Osteoblast (primary cell): ENCODE data around the gene USP1. TPM values are rescaled to one million over a fixed set of nuclear protein-coding genes. Genes with fewer than 3 reads are reported as not detected.
A peak's percentile ranks its signal among the peaks of the same experiment; 100 is the strongest.

Experiments
- DNase-seq: peaks from one replicate; pipeline ENCODE4 v3.0.0; 2011; ENCODE audit warnings: low spot score, mixed read lengths; ENCODE audit not compliant: insufficient read length; ENCODE audit errors: missing footprints
- H2AFZ ChIP-seq: 2 replicates; pipeline ENCODE4 v1.6.0; 2011; ENCODE audit warnings: mild to moderate bottlenecking, low read length
- H3K27ac ChIP-seq: 2 replicates; pipeline ENCODE4 v1.5.1; 2011; ENCODE audit warnings: mild to moderate bottlenecking, low read depth, low read length, moderate library complexity
- H3K27me3 ChIP-seq: 2 replicates; pipeline ENCODE4 v1.6.0; 2012; ENCODE audit warnings: mild to moderate bottlenecking, control low read depth, inconsistent platforms, low read length, moderate library complexity; ENCODE audit not compliant: insufficient read depth
- H3K36me3 ChIP-seq: 2 replicates; pipeline ENCODE4 v1.5.1; 2011; ENCODE audit warnings: mild to moderate bottlenecking, low read length, control low read depth, moderate library complexity; ENCODE audit not compliant: insufficient read depth
- H3K4me1 ChIP-seq: 2 replicates; pipeline ENCODE4 v1.5.1; 2011; ENCODE audit warnings: mild to moderate bottlenecking, low read length, control low read depth, moderate library complexity; ENCODE audit not compliant: insufficient read depth
- H3K4me2 ChIP-seq: 2 replicates; pipeline ENCODE4 v1.6.0; 2011; ENCODE audit warnings: mild to moderate bottlenecking, low read length; ENCODE audit not compliant: insufficient read depth
- H3K4me3 ChIP-seq: fragments of 200-600 bp; sonication (generic); 3 replicates; pipeline ENCODE4 v1.5.1; 2012; ENCODE audit warnings: mild to moderate bottlenecking, low read length, inconsistent platforms; ENCODE audit not compliant: insufficient read depth
- H3K79me2 ChIP-seq: 2 replicates; pipeline ENCODE4 v1.6.0; 2012; ENCODE audit warnings: mild to moderate bottlenecking, low read length, control low read depth, inconsistent platforms; ENCODE audit not compliant: insufficient read depth
- H3K9me3 ChIP-seq: 2 replicates; pipeline ENCODE4 v1.5.1; 2011; ENCODE audit warnings: low read depth, low read length, control low read depth
- H4K20me1 ChIP-seq: 2 replicates; pipeline ENCODE4 v1.6.0; 2012; ENCODE audit warnings: mild to moderate bottlenecking, low read length, control low read depth; ENCODE audit not compliant: insufficient read depth
- CTCF ChIP-seq: IDR thresholded peaks from 2 replicates; pipeline ENCODE4 v1.5.1; 2011; ENCODE audit warnings: mild to moderate bottlenecking, low read depth, low read length, moderate library complexity; ENCODE audit errors: extremely low read depth
- total RNA-seq: library from RNA; depleted of rRNA; stranded (reverse); fragments of >200 nt; gene quantifications from 2 replicates; pipeline ENCODE4 v1.2.3, GENCODE V29; 2012

The USP1 gene
- total RNA-seq, 1 donor: 23.5 TPM

GRCh38 chr1:62435231-62436038 lies 1.4 kb upstream of the USP1 start:
- Histone ChIP-seq H3K4me3 (peak overlapping the region; percentile 90), H3K9me3 (no peaks in the 10 kb centered on the region), H4K20me1 (peaks cover 2% of the 10 kb centered on the region), H3K27ac (peak overlapping the region; percentile 99), H3K36me3 (no peaks in the 10 kb centered on the region), H3K4me2 (peak overlapping the region; percentile 99), H3K79me2 (peaks cover 35% of the 10 kb centered on the region), H2AFZ (peak overlapping the region; percentile 98), H3K27me3 (no peaks in the 10 kb centered on the region), H3K4me1 (peaks cover 15% of the 10 kb centered on the region)
- no peak for TF ChIP-seq CTCF
- no peak for DNase-seq

- Histone ChIP-seq H3K27me3 (no peaks in the 10 kb centered on the region), H3K9me3 (no peaks in the 10 kb centered on the region), H3K36me3 (no peaks in the 10 kb centered on the region), H3K4me1 (peaks cover 15% of the 10 kb centered on the region), H3K4me3 (peak overlapping the region; percentile 90), H3K4me2 (peak overlapping the region; percentile 99), H3K27ac (peak overlapping the region; percentile 99), H4K20me1 (peaks cover 2% of the 10 kb centered on the region), H2AFZ (peak overlapping the region; percentile 98), H3K79me2 (peaks cover 41% of the 10 kb centered on the region)
- no peak for TF ChIP-seq CTCF
- peak; percentile 73 for DNase-seq
Observed at GRCh38 chr1:62436039-62436465, 797 bp upstream of the USP1 start.

GRCh38 chr1:62437273-62437940 lies 558 bp downstream of the USP1 start:
- H3K79me2 ChIP-seq: peaks cover 54% of the 10 kb centered on the region
- peak overlapping the region; percentile 83 for H3K4me2 ChIP-seq
- DNase-seq: peak; percentile 44
- no peaks in the 10 kb centered on the region for H3K9me3 ChIP-seq
- H3K27ac ChIP-seq: peak overlapping the region; percentile 97
- H3K36me3 ChIP-seq: peaks cover 8% of the 10 kb centered on the region
- H3K4me3 ChIP-seq: peak overlapping the region; percentile 90
- peaks cover 2% of the 10 kb centered on the region for H4K20me1 ChIP-seq
- peaks cover 15% of the 10 kb centered on the region for H3K4me1 ChIP-seq
- H3K27me3 ChIP-seq: no peaks in the 10 kb centered on the region
- peak overlapping the region; percentile 98 for H2AFZ ChIP-seq
- no peak for TF ChIP-seq CTCF

- peaks cover 61% of the 10 kb centered on the region for H3K79me2 ChIP-seq
- H3K9me3 ChIP-seq: no peaks in the 10 kb centered on the region
- peak overlapping the region; percentile 90 for H3K4me3 ChIP-seq
- peak overlapping the region; percentile 97 for H3K27ac ChIP-seq
- H4K20me1 ChIP-seq: peaks cover 2% of the 10 kb centered on the region
- no peak for TF ChIP-seq CTCF
- peaks cover 15% of the 10 kb centered on the region for H3K36me3 ChIP-seq
- peak overlapping the region; percentile 83 for H3K4me2 ChIP-seq
- no peaks in the 10 kb centered on the region for H3K27me3 ChIP-seq
- peak overlapping the region; percentile 98 for H2AFZ ChIP-seq
- DNase-seq: no peak
- peaks cover 15% of the 10 kb centered on the region for H3K4me1 ChIP-seq
Observed at GRCh38 chr1:62438163-62438562, 1.3 kb downstream of the USP1 start.
